HG02943 (cell line): ENCODE measurements around the gene GPX2.

Experiments
- ATAC-seq: cut with Tn5 transposase; IDR thresholded peaks from one replicate; pipeline ENCODE4 v1.9.1; 2021; ENCODE audit warnings: mild to moderate bottlenecking, low read depth, moderate library complexity; ENCODE audit not compliant: unreplicated experiment

Gene GPX2

DNA sequence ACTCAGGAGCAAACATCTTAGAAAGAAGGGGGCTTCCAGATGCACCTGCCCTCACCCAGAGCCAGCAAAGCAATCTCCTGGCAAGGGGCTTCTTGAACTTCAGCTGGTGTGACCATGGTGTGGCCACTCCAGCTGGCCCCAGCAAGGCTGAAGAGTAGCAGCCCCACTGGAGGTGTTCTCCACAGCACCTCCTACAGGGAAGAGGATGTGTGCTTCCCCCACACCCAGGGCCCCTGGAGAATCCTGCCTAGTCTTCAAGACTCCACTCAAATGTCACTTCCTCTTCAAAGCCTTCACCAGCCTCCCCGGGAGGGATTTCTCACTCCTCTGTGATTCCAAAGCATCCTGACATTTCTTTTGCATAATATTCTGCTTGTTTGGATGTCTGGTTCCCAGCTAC, 21.1 kb upstream of the GPX2 start:
- ATAC-seq = no peak

DNA sequence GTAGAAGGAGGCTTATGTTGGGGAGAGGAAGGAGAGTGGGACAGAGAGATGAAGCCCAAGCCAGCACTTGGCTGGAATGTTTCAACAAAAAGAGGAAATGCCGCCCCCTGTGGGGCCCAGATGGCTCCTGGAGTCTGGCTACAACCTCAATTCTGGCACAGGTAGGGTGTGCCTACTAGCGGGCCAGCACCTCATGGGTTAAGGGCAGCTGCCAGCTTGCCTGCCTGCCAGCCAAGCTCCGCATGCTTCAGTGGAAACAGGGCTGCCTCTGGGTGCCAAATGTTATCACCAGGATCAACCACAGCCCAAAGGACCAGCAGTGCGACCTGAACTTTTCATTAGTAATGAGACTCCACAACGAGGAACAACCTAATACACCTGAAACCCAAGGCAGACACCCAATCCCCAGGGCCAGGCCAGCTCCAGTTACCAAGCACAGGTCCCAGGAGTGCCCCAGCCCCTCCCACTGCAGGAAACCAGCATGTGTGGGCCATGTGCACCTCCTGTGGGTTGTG, 18.3 kb upstream of the GPX2 start:
- ATAC-seq = no peak

DNA sequence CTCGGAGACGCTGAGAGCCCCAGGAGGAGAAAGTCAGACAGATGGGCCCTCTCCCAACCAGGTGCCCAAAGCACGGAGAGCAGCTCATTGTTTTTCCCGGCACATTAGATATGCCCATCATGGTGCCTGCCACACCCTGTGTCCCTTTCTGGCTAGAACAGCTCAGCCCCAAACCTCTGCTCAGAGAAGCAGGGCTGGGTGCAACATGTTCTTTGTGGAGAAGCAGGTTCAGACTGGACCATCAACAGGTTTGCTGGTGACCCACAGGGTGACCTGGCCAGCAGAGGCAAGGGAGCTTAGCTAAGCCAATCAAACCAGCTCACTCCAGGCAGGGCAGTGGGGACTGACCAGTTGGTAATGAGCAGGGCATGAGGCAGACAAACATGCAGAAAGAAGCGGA, 16.2 kb upstream of the GPX2 start:
- no peak for ATAC-seq

DNA sequence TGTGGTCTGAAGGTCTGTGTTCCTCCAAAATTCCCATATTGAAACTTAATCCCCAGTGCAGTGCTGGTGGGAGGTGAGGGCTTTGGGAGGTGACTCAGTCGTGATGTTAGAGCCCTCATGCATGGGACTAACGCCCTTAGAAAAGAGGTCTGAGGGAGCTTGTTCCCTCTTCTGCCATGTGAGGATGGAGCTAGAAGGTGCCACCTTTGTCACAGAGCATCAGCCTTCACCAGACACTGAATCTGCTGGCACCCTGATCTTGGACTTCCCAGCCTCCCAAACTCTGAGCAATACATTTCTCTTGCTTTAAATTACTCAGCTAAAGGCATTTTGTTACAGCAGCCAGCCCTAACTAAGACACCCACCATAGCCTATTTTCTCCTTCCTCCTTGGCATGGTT, 15.7 kb upstream of the GPX2 start:
- ATAC-seq = no peak

DNA sequence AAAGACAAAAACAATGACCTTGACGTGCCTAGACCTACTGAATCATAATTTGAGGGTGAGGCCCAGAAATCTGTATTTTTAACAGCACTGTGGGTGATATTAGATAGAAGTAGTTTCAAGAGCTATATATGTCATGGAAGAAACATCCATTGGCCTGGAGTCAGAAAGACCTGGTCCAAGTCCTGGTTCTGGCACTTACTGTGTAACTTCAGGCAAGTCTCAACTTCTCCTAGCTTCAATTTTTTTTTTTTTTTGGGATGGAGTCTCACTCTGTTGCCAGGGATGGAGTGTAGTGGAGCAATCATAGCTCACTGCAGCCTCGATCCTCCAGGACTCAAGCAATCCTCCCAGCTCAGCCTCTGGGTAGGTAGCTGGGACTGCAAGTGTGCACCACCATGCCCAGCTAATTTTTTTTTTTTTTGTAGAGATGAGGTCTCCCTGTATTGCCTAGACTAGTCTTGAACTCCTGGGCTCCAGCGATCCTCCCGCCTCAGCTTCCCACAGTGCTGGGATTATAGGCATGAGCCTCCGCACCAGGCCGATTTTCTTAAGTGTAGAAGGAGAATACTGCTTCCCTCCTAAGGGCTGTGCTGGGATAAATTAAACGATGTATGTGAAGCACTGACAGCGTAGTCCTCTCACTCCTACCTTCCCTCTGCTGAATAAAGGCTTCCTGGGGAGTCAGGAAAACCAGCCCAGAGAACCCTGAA, 14.3 kb upstream of the GPX2 start:
- ATAC-seq = no peak

DNA sequence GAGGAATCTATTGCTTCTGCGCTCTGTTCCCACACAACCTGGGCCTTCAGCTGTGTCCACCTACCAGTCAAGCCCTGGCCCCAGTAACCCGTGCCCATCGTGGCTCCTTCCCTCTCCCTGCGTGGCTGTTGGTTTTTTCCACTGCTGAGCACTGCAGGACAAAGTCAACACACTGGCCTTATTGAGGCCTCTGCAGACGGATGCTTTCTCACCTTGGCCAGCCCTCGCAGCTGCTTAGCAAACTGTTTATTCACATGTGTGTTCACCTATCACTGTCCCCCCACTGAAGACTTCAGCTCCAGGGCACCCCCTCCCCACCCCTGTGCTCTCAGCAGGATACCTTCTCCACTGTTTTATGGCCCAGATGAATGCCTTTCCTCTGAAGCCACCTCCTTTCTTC, 12.8 kb upstream of the GPX2 start:
- no peak for ATAC-seq

DNA sequence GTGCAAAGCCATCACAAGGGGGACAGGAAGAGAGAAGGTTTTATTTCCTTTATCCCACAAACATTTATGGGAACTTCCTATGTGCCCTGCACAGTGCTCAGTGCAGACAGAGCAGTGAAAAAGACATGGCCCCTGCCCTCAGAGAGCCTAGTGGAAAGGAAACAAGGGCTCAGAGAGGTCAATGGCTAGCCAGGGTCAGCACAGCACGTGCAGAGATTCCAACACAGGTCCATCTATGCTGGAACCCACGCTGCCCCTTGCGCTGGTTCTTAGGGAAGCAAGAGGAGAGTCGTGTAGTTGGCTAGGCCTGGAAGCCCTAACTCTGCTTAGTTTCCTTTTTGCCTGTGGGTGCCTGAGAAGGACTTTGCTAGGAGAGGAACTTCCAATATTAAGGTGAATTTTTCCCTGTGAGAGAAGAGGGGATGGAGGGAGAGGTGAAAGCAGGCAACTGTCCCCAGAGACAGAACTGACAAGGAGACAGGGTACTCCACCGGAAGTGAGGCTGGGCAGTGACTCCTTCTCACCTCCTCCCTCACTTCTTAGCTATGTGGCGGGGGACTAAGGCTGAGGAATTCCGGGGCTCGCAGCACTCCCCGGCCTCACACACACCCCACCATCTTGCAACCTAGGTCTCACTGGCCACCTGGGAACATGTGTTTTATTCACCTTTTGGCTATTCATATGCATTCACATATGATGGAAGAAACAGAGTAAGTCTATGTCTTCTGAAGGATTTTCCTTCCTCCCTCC, 12.1 kb upstream of the GPX2 start:
- no peak for ATAC-seq

DNA sequence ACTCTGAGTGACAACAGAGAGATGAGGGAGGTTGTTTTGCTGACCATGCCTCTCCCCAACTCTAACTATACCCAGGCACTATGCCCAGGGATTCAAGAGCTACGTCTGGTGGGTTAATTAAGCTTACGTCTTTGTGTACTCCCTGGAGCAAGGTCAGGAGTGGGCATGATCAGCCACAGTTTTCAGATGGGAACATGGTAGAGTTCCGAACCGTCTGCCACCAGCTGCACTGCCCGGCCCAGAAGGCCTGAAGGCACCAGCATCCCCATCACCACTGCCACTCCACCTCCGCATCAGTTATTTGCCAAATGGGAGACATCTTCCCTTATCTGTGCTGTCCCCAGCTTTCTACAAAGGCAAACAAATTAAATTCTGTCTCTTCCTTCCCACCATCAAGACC, 11.1 kb upstream of the GPX2 start:
- no peak for ATAC-seq

DNA sequence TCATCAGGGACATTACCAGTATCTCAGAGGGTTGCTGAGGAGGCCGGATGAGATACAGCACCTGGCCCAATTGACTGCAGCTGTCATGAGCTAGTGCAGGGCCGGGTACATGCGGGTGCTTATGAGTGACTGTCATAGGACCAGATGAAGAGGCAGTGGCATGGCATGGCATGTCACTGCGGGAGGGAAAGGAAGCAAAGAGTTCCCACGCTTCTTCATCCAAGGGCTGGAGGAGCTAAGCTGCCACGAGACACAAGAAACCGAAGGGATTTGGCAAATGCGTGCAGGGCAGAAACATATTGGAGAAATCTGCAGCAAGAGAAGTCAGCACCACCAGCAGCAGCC, 10.7 kb upstream of the GPX2 start:
- no peak for ATAC-seq

DNA sequence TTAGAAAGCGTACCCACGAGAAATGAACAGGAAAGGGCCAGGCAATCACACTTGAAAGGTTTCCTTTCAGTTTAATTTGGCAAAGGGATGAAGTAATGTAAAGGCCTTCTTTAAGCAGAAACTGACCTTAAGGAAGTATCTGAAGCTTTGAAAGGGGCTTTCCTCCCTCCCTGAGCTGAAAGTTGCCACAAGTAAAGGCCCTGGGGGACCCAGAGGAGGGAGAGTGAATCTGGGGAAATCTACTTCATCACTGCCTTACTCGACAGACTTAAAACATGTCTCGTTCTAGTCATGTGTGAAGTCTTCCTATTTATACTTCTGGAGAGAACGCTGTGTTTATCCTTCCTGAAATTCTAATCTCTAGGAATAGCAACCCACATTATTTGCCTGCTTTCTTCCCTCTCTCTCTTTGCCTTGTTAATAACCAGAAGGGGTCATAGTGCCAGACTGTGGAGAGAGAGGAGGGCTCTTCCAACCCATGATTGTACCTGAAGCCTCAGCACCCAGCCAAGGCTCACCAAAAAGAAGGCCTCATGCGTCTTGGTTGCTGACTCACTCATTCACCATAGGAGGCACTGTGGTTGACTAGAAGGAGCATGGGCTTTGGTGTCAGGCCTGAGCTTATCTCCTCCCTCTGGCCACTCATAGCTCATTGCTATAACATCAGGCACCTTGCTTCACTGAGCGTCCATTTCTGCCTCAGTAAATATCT, 10.2 kb upstream of the GPX2 start:
- ATAC-seq = no peak

DNA sequence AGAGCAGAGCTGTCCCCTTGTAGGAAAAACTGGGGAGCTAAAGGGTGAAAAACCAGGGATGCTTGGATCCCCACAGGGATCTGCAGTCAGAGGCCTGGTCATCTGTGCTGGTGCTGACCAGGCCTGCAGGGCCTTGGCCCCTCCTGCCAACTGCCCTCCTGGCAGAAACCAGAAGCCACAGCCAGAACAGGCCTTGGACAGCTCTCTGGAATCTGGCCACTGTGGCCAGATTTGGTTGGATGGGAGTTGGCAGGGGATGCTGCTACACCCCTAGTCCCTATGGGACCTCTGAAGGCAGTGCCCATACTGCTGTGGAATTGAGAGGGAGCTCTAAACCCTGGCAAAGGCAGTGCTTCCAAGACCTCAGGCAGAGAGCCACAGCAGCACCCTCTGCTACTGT, 9.2 kb upstream of the GPX2 start:
- no peak for ATAC-seq

DNA sequence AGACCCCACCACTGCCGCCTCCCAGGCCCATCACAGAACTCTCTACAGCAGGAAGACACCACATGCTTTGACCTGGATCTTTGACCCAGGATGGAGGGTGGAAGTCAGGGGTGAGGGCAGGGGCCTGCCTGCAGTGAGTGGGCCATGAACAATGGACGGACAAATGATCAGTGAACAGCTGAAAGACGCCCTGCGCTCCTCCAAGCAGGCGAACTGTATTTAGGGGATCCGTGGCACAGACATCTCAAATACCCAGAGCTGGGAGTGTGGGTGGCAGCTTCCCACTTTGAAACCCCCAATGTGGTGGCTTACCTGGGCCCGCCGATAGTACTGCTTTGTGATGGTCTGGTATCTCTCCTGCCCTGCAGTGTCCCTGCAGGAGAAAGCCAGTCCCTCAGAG, 8.7 kb upstream of the GPX2 start:
- no peak for ATAC-seq

DNA sequence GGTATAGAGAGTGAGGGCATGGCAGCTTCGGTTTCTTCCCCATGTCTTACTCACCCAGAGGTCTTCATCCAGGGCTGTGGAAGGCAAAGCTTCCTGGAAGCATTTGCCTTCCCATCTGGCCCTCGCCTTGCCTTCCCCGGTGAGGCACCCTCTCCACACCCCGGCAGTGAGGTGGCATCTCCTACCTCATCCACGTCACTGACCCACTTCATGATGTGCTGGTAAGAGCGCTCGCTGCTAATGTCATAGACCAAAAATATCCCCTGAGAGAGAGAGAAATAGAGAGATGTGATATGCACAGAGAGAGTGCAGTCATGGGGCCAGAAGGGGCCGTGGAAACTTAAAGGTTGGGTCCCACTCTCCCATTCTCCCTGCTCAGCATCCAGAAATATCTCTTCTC, 8.3 kb upstream of the GPX2 start:
- ATAC-seq = no peak

DNA sequence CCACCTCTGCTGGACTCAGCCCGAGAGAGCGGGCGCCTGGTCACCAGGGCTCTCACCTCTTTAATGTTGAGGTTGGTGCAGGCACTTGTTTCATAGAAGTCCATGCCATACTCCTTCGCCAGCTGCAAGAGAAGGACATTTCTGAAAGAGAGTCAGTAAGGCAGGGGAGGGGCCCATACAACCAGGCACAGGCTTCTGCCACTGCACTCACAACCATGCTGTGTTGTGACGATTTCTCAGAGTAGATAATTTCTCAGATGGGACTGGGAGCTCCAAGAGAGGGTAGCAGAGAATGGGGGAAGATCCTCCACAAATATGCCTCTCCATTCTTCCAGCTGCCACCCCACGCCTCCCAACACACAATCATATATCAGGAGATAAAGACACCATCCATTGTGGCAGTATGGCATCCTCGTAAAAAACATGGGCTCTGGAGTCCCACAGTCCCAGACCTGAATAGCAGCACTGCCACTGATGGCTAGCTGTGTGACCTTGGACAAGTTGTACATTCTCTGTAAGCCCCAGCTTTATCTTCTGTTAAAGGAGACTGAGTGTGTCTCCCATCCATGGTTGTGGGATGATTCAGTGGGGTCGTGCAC, 6.2 kb upstream of the GPX2 start:
- ATAC-seq = no peak

DNA sequence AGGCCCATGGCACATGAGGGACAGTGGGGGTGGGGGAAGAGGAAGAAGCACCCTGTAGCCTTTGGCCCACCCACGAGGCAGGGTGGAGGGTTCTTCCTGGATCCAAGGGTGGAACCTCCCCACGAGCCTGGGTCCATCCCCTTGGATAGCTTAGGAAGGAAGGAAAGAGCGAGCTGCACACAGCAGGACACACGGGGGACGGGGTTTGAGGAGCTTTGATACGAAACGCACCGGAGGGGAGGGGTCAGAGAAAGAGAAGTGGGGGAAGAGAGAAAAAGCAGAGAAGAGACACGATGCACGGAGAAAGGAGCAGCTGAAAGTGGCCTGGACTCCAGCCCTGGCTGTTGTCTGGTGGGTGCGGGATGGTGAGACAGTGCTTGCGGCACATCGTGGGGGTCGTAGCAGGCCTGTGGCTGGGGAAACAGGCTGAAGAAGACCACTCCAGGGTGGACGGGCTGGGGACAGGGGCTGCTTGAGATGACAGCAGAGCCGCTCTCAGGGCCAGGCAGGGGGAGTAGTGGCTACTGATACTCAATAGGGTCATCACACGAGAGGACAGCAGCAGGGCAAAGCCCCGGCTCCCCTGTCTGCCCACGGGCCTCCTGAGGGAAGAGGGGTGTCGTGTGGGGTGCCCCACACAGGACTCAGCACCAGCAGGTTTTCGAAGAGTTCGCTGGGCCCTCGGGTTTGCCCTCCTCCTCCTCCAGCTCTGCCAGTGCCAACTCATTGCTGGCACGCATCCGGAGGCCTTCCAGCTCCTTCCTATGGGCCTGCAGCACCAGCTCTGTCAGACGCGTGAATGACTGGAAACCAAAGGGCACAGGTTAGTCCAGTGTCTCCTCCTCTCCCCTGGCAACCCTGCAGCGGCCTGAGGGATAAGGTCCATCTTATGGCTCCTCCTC, 5.4 kb upstream of the GPX2 start:
- ATAC-seq = no peak

DNA sequence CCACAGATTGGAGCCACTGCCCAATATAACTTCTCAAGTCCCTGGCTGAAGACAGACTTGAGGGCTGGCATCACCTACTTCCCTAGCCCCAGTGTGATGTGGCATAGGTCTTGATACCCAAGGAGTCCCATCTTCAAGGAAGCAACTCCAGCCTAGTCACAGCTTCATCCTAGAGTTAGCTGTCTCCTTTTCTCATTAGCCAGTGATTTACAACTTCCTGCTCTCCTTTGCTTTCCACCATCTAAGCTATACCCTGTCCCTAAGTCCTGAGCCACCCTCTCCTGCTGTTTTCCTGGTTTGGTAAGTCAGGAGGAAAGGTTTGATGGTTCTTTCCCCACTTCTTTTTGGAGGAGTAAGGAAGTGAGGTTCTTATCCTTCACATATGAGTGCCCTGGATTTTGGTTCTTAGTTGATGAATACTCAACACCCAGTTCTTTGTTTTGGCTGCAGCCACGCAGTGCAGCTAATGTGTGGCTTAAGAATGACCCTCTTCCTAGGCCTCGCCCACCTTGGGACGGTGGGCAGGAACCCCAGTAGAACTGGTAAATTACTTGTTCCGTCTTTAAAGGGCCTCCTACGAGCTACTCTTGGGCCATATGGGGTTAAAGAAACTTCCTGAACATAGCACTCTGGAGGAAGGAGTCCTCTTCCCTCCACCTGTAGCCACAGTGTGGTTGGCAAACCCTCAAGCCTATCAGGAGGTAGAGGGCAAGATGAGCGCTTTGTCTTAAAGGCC, 3.9 kb upstream of the GPX2 start:
- no peak for ATAC-seq

DNA sequence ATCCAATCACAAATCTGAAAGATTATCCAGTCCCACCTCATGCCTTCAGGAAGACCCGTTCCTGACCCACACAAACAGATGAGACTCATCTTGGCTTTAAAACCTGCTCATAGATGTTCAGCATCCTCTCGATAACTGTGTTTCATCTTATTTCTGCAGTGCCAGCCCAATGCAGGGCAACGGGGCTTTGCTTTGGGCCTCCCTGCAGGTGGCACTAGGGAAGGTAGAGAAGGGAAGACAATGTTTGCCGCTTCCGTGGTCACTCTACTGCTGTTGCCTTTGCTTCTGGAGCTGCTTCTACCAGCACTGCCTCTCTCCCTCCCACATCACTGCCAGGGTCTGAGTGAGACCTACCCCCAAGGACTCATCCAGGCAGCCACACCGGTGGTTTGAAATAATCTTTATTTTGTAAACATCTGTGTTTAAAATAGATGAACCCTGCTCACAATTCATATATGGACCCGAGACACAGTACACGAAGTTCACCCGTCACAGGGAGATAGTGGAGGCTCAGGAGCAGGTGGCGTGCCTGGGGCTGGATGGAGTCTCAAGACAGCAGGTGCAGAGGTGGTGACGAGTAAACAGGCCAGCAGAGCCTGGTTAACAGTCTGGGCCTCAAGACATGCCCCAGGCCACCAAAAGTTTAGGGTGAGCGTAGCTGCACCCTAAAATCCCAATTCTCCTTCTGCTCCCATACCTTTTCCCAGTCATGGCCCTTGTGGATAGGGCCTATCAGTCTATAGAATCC, 3.1 kb upstream of the GPX2 start:
- no peak for ATAC-seq

DNA sequence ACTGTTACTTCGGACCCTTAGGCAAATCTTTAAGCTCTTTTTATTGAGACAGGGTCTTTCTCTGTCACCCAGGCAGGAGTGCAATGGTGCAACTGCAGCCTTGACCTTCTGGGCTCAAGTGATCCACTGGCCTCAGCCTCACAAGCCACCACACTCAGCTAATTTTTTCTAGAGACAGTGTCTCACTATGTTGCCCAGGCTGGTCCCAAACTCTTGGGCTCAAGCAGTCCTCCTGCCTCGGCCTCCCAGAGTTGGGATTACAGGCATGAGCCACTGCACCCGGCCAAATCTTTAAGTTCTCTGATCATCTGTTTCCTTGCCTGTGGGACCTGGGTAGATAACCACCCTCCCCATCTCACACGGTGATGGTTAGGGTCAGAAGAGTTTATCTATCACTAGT, 2.3 kb upstream of the GPX2 start:
- ATAC-seq = no peak

DNA sequence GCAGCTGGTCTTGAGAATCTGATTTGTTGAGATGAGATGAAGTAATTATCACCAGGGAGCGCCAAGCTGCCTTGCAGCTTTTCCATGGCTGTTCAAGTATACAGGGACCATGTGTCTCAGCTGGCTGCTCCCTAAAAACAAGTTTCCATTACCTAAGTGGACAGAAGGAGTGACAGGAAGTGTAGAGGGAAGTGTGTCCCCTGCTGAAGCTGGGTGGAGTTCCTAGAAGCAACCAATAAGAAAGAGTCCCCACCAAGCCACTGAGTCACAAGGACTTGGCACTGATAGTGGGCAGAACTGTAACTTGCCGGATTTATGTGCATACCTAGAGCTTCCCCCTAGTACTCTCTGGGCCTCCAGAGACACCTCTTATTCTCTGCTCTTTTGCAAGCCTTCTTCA, 1.5 kb upstream of the GPX2 start:
- no peak for ATAC-seq
